K562 (cell line): ENCODE data around the gene MRAP2. TPM values are rescaled to one million over a fixed set of nuclear protein-coding genes. Genes with fewer than 3 reads are reported as not detected.
A peak's percentile ranks its signal among the peaks of the same experiment; 100 is the strongest.

Experiments
- ATAC-seq: fragments of 200-7000 bp; cut with Tn5 transposase; 3 replicates; pipeline ENCODE4 v1.9.1; 2020; ENCODE audit warnings: moderate library complexity
- BruUV-seq: library from RNA; stranded (reverse); fragments of 400-500 nt; replicated peaks from 2 replicates; lab custom pipeline; 2021; lab: Mats Ljungman, UMichigan
- CTCF ChIA-PET: fragments of 300-600 bp; formaldehyde crosslinking; extraction: SDS; loops from one replicate; lab custom pipeline; 2021; ENCODE audit warnings: low intra/inter-chr PET ratio; lab: Yijun Ruan, JAX
- POLR2A ChIA-PET: fragments of 300-600, 350-650 bp; sonication (Branson Sonifier 250); formaldehyde crosslinking; extraction: SDS; loops from one replicate; lab custom pipeline; 2021; ENCODE audit warnings: antibody characterized with exemption, inconsistent platforms; lab: Yijun Ruan, JAX
- DNase-seq, 4 experiments: peaks; one replicate each; pipeline versions ENCODE4 v3.0.0 to v3.0.0-alpha.2; 2011 to 2018; ENCODE audit warnings: low spot score in 3 of 4, mixed read lengths in 3 of 4; ENCODE audit errors: extremely low read depth in 1 of 4
- FAIRE-seq: peaks from 2 replicates; lab custom pipeline; 2011; peaks lifted over from hg19 to GRCh38; lab: Jason Lieb, UNC
- H2AFZ ChIP-seq: 2 replicates; pipeline ENCODE4 v1.6.0; 2011; ENCODE audit warnings: low read depth, low read length, control low read depth, inconsistent platforms
- H3K27ac ChIP-seq: fragments of 200-600 bp; 3 replicates; pipeline ENCODE4 v1.8.0; 2011; ENCODE audit warnings: low read depth, mild to moderate bottlenecking, control low read depth, inconsistent platforms, low read length, moderate library complexity, mixed read lengths; ENCODE audit errors: extremely low read depth
- H3K27me3 ChIP-seq, 2 experiments: fragments of 300-600 bp in 1 of 2; 2 replicates in 1 of 2; 3 replicates in 1 of 2; pipeline versions ENCODE4 v1.6.0 to v1.8.0; 2011; ENCODE audit warnings: inconsistent platforms in 2 of 2, low read length in 2 of 2, mild to moderate bottlenecking in 1 of 2, mixed read lengths in 1 of 2, moderate library complexity in 1 of 2; ENCODE audit not compliant: control insufficient read depth in 2 of 2, insufficient read depth in 2 of 2
- H3K36me3 ChIP-seq: fragments of 300-600 bp; 3 replicates; pipeline ENCODE4 v1.8.0; 2011; ENCODE audit warnings: mild to moderate bottlenecking, low read length, inconsistent platforms; ENCODE audit not compliant: control insufficient read depth, insufficient read depth
- H3K4me1 ChIP-seq, 2 experiments: fragments of 200-600 bp in 1 of 2; replicated peaks in 1 of 2; 2 replicates in 1 of 2; 3 replicates in 1 of 2; pipeline versions ENCODE4 v1.5.1 to v1.8.0; 2011; ENCODE audit warnings: inconsistent platforms in 2 of 2, low read length in 2 of 2, mild to moderate bottlenecking in 1 of 2, mixed read lengths in 1 of 2, moderate library complexity in 1 of 2; ENCODE audit not compliant: control insufficient read depth in 2 of 2, insufficient read depth in 2 of 2
- H3K4me2 ChIP-seq: 2 replicates; pipeline ENCODE4 v1.6.1; 2011; ENCODE audit warnings: low read length, control low read depth, inconsistent platforms, mixed read lengths; ENCODE audit not compliant: insufficient read depth
- H3K4me3 ChIP-seq: fragments of 200-600 bp; sonication (generic), shearing (Covaris generic); 2 replicates; pipeline ENCODE4 v1.5.1; 2016; ENCODE audit warnings: control low read depth, inconsistent platforms
- H3K79me2 ChIP-seq: fragments of 200-600 bp; 3 replicates; pipeline ENCODE4 v1.8.0; 2011; ENCODE audit warnings: low read length, inconsistent platforms; ENCODE audit not compliant: control insufficient read depth, insufficient read depth
- H3K9ac ChIP-seq, 2 experiments: 2 replicates each; pipeline versions ENCODE4 v1.6.0 to v1.6.1; 2011; ENCODE audit warnings: low read depth in 2 of 2, low read length in 2 of 2, control low read depth in 1 of 2, inconsistent platforms in 1 of 2, mild to moderate bottlenecking in 1 of 2, mixed read lengths in 1 of 2; ENCODE audit not compliant: insufficient read depth in 1 of 2
- H3K9me1 ChIP-seq: one replicate; pipeline ENCODE4 v1.6.0; 2011; ENCODE audit warnings: inconsistent platforms, mild to moderate bottlenecking, low read length, moderate library complexity; ENCODE audit not compliant: control insufficient read depth, insufficient read depth
- H3K9me3 ChIP-seq: replicated peaks from 2 replicates; pipeline ENCODE4 v1.5.1; 2011; ENCODE audit warnings: low read depth, low read length, inconsistent platforms; ENCODE audit not compliant: control insufficient read depth, insufficient read depth
- H4K20me1 ChIP-seq: replicated peaks from 2 replicates; pipeline ENCODE4 v1.6.1; 2011; ENCODE audit warnings: low read length, inconsistent platforms, mixed read lengths; ENCODE audit not compliant: control insufficient read depth, insufficient read depth
- ARNT ChIP-seq, 2 experiments: fragments of 450-650 bp; IDR thresholded peaks; 2 replicates each; pipeline ENCODE4 v1.6.1; 2016; ENCODE audit warnings: mild to moderate bottlenecking in 1 of 2
- BDP1 ChIP-seq: IDR thresholded peaks from 3 replicates; pipeline ENCODE4 v1.6.1; 2011; ENCODE audit not compliant: insufficient read length, insufficient read depth
- CREB1 ChIP-seq, 2 experiments: sonication (generic) in 1 of 2; formaldehyde crosslinking in 1 of 2; IDR thresholded peaks; 2 replicates each; pipeline versions ENCODE4 v1.6.1 to v1.8.0; 2012 to 2022; ENCODE audit warnings: inconsistent platforms in 1 of 2, mild to moderate bottlenecking in 1 of 2, missing genetic modification reagents in 1 of 2, moderate library complexity in 1 of 2
- DDX20 ChIP-seq: fragments of 450-650 bp; IDR thresholded peaks from 2 replicates; pipeline ENCODE4 v1.6.1; 2016; ENCODE audit warnings: missing genetic modification characterization, low read depth, mild to moderate bottlenecking, missing compliant biosample characterization, moderate library complexity
- HEY1 ChIP-seq: fragments of 250-450 bp; sonication (Bioruptor Pico); IDR thresholded peaks from 2 replicates; pipeline ENCODE4 v1.5.0; 2020; ENCODE audit warnings: mild to moderate bottlenecking, moderate library complexity, borderline replicate concordance
- MED1 ChIP-seq: sonication (generic); formaldehyde crosslinking; IDR thresholded peaks from 2 replicates; pipeline ENCODE4 v1.8.1; 2023; ENCODE audit warnings: missing genetic modification reagents, borderline replicate concordance
- MTA3 ChIP-seq: fragments of 450-650 bp; formaldehyde crosslinking; IDR thresholded peaks from 2 replicates; pipeline ENCODE4 v1.6.1; 2017; ENCODE audit warnings: mild to moderate bottlenecking, borderline replicate concordance
- NONO ChIP-seq, 2 experiments: fragments of 200-400 bp in 1 of 2; fragments of 450-650 bp in 1 of 2; formaldehyde crosslinking in 1 of 2; IDR thresholded peaks; 2 replicates each; pipeline ENCODE4 v1.6.1; 2017; ENCODE audit warnings: low read depth in 2 of 2, mild to moderate bottlenecking in 2 of 2, moderate library complexity in 2 of 2, low read length in 1 of 2
- RBM22 ChIP-seq: fragments of 200-400 bp; formaldehyde crosslinking; IDR thresholded peaks from 2 replicates; pipeline ENCODE4 v1.6.1; 2018; ENCODE audit warnings: low read length, low read depth; ENCODE audit not compliant: poor library complexity, severe bottlenecking
- STAT5A ChIP-seq: IDR thresholded peaks from 2 replicates; pipeline ENCODE4 v1.6.1; 2012; ENCODE audit warnings: low read length, inconsistent platforms, borderline replicate concordance
- XRCC5 ChIP-seq: fragments of 200-400 bp; formaldehyde crosslinking; IDR thresholded peaks from 2 replicates; pipeline ENCODE4 v1.6.1; 2017; ENCODE audit warnings: low read depth, mild to moderate bottlenecking, low read length
- ZFP1 ChIP-seq: fragments of 450-650 bp; formaldehyde crosslinking; IDR thresholded peaks from 2 replicates; pipeline ENCODE4 v1.4.0; 2020; ENCODE audit warnings: mild to moderate bottlenecking, mixed read lengths
- ZFPM2 ChIP-seq: fragments of 250-450 bp; sonication (Bioruptor Pico); IDR thresholded peaks from 2 replicates; pipeline ENCODE4 v1.5.1; 2022; ENCODE audit warnings: mild to moderate bottlenecking
- WGBS: fragments of 100-300 bp; shearing (Covaris generic); methylation state at CpG from one replicate; pipeline ENCODE4 v1.1.6; 2016; ENCODE audit warnings: low coverage, mixed read lengths; ENCODE audit not compliant: insufficient coverage; ENCODE audit errors: missing lambda C conversion rate; 5-methylcytosine and 5-hydroxymethylcytosine counted together
- in situ Hi-C: fragments of 300-500 bp; cut with MboI; formaldehyde crosslinking; loops from 4 replicates; pipeline ENCODE4 v1.15.0; 2018; ENCODE audit warnings: inconsistent platforms, mixed read lengths
- intact Hi-C: fragments of 100-400 bp; cut with micrococcal nuclease; formaldehyde crosslinking; loops from 2 replicates; pipeline ENCODE4 v1.14.2; 2022
- polyA plus RNA-seq, 8 experiments: library from polyadenylated mRNA; depleted of rRNA in 4 of 8; stranded (reverse) in 5 of 8; unstranded in 3 of 8; fragments of >200 nt; fragmentation: Nextera tagmentation in 2 of 8; fragmentation: Illumina TruSeq in 1 of 8; extraction: Ambion mirVana in 2 of 8; extraction: Trizol in 1 of 8; gene quantifications; 2 replicates each; pipeline versions ENCODE4 v1.2.1 to v1.2.3, GENCODE V29; 2011 to 2014; ENCODE audit warnings: inconsistent platforms in 1 of 8, missing spikeins in 1 of 8
- total RNA-seq, 7 experiments: library from RNA; depleted of rRNA in 6 of 7; stranded (reverse); fragments of >200 nt in 6 of 7; fragmentation: Illumina TruSeq in 2 of 7; extraction: Trizol in 2 of 7; gene quantifications; 2 replicates each; pipeline versions ENCODE4 v1.2.1 to v1.2.3, GENCODE V29; 2011 to 2021; ENCODE audit warnings: low replicate concordance in 1 of 7
- TF ChIP-seq, protein P1 (sequence below): fragments of 450-650 bp; IDR thresholded peaks from 2 replicates; pipeline ENCODE4 v1.6.1; 2016; ENCODE audit warnings: missing biosample characterization, missing genetic modification characterization
- TF ChIP-seq, protein P2 (sequence below): fragments of 250-450 bp; sonication (Bioruptor Pico); IDR thresholded peaks from 2 replicates; pipeline ENCODE4 v1.4.0; 2020; ENCODE audit warnings: mild to moderate bottlenecking, moderate library complexity, borderline replicate concordance
- TF ChIP-seq, protein P3 (sequence below): sonication (generic); formaldehyde crosslinking; IDR thresholded peaks from 2 replicates; pipeline ENCODE4 v1.8.0; 2022; ENCODE audit warnings: missing genetic modification reagents, mild to moderate bottlenecking, borderline replicate concordance
- TF ChIP-seq, protein P4 (sequence below): fragments of 450-650 bp; formaldehyde crosslinking; IDR thresholded peaks from 2 replicates; pipeline ENCODE4 v1.4.0; 2022; ENCODE audit warnings: missing genetic modification characterization

MRAP2 gene
- total and polyA plus RNA-seq, 9 of the 15 experiments (the other 6 are each of a cell fraction or from before 2014, with no cell fraction given) = 5.9 to 38.9 (median 9.3) TPM

DNA sequence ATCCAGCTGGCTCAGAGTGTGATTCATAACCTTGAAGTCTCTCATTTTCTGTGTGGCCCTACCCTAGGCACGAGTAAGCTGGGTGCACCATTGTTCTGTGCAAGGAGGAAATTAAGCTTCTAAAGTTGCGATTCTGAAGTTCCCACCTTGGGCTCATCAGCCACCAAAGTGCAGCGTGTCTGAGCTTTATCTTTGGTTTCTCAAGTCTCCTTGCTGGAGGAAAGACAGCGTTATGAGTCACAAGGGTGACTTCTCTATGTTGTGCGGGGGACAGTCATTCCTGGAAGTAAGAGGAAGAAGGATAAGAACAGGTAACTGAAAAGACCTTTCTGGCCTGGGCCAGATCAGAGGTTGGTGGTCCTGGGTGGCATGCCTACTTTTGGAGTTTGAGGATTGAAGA, 16.8 kb downstream of the MRAP2 start:
- CTCF ChIA-PET = no interaction called here
- POLR2A ChIA-PET = interaction anchor here (0.6 to 0.8 kb wide), 3 partner anchors 10 to 203 kb away, joined by 3 read pairs; no protein-coding TSS in a partner anchor
- intact Hi-C loops = loop anchor here (5.0 to 10.0 kb wide), 3 partner anchors 78 to 174 kb away; partner anchors contain the start of gene CEP162
- Histone ChIP-seq H3K4me3 (no peak overlapping the region), H3K4me1 (peaks cover 24 to 33% of the 10 kb centered on the region in 2 experiments), H3K27ac (peak overlapping the region; percentile 58), H3K4me2 (peak overlapping the region; percentile 42), H3K36me3 (no peaks in the 10 kb centered on the region), H3K9me1 (no peaks in the 10 kb centered on the region), H4K20me1 (no peaks in the 10 kb centered on the region), H3K27me3 (no peaks in the 10 kb centered on the region), H2AFZ (peak overlapping the region; percentile 54), H3K9ac (peak overlapping the region; percentile 4 to 30; a peak in 1 of 4 replicates), H3K9me3 (no peaks in the 10 kb centered on the region), H3K79me2 (no peaks in the 10 kb centered on the region)
- peak in 3 of 4 experiments; percentile 30 to 84 (median 64) for DNase-seq
- WGBS = 0% methylated on average over 5 of the region's 5 CpGs
- FAIRE-seq = peak; percentile 94
- BruUV-seq = no TSS peak
- peak; percentile 72 for ATAC-seq
- in situ Hi-C loops = no loop called here
- TF ChIP-seq CREB1 (IDR thresholded peaks at IDR 0.05) (no peak), CREB1 (CRISPR knock-in tag; IDR thresholded peaks at IDR 0.05) (no peak), HEY1 (no peak), MED1 (CRISPR knock-in tag) (no peak), ZFP1 (CRISPR knock-in tag) (no peak), MTA3 (0 out of 2 replicates have a peak, but pooled peaks have one; percentile 64), XRCC5 (no peak), RBM22 (no peak), DDX20 (tag) (no peak), NONO (IDR thresholded peaks at IDR 0.05; ENCODE audit: low read depth in 2 of 2, low read length in 1 of 2) (no peak), ZFPM2 (CRISPR knock-in tag) (no peak), ARNT (IDR thresholded peaks at IDR 0.05) (0 out of 4 replicates have a peak, but pooled peaks of 1 of the 2 experiments have one; percentile 21), STAT5A (peak; percentile 51; the same call in 1 of the 2 replicates), BDP1 (no peak)
- TF ChIP-seq, protein P1, sequence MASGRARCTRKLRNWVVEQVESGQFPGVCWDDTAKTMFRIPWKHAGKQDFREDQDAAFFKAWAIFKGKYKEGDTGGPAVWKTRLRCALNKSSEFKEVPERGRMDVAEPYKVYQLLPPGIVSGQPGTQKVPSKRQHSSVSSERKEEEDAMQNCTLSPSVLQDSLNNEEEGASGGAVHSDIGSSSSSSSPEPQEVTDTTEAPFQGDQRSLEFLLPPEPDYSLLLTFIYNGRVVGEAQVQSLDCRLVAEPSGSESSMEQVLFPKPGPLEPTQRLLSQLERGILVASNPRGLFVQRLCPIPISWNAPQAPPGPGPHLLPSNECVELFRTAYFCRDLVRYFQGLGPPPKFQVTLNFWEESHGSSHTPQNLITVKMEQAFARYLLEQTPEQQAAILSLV (tag) = no peak
- TF ChIP-seq, protein P2, sequence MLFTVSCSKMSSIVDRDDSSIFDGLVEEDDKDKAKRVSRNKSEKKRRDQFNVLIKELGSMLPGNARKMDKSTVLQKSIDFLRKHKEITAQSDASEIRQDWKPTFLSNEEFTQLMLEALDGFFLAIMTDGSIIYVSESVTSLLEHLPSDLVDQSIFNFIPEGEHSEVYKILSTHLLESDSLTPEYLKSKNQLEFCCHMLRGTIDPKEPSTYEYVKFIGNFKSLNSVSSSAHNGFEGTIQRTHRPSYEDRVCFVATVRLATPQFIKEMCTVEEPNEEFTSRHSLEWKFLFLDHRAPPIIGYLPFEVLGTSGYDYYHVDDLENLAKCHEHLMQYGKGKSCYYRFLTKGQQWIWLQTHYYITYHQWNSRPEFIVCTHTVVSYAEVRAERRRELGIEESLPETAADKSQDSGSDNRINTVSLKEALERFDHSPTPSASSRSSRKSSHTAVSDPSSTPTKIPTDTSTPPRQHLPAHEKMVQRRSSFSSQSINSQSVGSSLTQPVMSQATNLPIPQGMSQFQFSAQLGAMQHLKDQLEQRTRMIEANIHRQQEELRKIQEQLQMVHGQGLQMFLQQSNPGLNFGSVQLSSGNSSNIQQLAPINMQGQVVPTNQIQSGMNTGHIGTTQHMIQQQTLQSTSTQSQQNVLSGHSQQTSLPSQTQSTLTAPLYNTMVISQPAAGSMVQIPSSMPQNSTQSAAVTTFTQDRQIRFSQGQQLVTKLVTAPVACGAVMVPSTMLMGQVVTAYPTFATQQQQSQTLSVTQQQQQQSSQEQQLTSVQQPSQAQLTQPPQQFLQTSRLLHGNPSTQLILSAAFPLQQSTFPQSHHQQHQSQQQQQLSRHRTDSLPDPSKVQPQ (CRISPR knock-in tag) = no peak
- TF ChIP-seq, protein P3, sequence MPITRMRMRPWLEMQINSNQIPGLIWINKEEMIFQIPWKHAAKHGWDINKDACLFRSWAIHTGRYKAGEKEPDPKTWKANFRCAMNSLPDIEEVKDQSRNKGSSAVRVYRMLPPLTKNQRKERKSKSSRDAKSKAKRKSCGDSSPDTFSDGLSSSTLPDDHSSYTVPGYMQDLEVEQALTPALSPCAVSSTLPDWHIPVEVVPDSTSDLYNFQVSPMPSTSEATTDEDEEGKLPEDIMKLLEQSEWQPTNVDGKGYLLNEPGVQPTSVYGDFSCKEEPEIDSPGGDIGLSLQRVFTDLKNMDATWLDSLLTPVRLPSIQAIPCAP (CRISPR knock-in tag) = no peak
- TF ChIP-seq, protein P4, sequence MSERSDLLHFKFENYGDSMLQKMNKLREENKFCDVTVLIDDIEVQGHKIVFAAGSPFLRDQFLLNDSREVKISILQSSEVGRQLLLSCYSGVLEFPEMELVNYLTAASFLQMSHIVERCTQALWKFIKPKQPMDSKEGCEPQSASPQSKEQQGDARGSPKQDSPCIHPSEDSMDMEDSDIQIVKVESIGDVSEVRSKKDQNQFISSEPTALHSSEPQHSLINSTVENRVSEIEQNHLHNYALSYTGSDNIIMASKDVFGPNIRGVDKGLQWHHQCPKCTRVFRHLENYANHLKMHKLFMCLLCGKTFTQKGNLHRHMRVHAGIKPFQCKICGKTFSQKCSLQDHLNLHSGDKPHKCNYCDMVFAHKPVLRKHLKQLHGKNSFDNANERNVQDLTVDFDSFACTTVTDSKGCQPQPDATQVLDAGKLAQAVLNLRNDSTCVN (CRISPR knock-in tag) = no peak
